RPMI8226 (cell line): ENCODE data around the gene ATP13A2.

Source experiments
- DNase-seq: peaks from one replicate; pipeline ENCODE4 v3.0.0-alpha.2; 2015

The ATP13A2 gene

DNA sequence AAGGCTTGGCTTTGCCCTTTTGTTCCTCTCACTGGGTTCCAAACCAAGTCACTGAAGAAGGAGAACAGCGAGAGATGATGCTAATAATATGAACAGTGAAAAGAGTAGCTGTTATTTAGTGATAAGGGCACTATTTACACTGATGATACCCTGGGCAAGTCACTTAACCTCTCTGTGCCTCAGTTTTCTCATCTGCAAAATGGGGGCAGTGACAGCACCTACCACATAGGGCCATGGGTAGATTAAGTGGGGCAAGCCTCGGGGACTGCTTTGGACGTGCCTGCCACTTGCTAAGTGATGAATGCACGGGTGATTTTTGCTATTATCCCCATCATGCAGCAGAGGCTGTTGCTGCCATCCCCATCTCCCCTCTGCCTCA lies 9.2 kb downstream of the ATP13A2 start:
- no peak for DNase-seq

DNA sequence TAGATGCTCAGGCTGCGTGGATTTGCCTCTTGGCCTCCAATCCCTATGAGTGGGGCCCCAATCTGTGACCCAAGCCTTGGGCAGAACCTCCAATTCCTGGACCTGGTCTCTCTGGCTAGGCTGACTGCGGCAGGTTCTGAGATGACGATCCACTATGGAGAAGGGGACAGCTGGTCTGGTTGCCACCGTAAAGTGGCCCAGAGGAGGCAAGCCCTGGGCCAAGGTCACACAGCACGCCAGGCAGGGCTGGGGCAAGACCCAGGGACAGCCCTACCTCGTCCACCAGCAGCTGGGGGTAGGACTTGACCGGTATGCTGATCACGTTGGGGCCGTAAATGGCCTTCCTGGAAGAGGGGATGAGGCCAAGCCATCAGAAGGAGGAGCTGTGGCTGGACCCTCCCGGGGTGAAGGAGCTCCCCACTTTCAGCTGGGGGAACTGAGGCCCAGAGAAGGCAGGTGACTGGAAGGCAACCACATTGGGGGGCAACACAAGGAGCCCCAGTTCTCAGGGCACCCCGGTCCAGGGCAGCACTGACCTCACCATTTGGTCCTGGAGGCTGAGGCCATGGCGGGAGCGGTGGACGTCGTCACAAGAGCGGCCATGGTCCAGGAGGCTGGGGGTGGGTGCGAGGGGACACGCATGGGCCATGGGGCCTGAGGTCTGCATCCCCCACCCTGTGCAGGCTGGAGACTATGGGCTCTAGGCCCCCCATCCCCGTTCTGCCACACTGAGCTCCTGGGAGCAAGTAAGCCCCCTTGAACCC lies 9.8 kb downstream of the ATP13A2 start:
- DNase-seq: no peak

DNA sequence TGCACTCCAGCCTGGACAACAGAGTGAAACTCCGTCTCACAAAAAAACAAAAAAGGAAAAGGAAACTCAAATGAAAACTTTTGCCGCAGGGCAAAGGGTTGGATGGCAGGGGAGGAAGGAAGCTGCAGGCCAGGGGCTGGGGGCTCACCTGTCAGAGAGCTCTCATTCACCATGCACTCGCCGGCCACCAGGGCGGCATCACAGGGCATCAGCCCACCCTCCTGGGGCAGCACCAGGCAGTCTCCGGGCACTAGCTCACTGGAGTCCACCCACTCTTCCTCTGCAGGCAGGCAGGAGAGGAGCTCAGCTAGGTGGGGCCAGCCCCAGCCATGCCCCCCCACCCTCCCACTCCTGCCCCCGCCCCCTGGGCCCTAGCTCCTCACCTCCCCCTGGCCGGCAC lies 11.9 kb downstream of the ATP13A2 start:
- DNase-seq: no peak

DNA sequence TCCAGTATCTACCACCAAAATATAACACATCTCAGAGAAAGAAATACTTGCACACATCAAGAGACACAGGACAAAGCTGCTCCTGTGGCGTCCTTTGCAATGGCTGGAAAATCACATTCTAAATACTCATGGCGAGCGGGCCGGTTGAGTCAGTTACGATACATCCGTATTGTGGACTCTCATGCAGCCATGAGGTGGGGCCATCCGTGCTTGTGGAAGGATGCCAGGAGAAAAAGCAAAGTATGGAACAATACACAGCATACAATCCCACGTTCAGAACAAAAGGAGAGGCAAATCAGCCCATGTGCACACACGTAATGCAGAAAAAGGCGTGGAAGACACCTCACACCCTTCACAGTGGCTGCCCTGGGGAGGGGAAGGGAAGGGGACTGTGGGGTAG lies 13.1 kb downstream of the ATP13A2 start:
- DNase-seq: no peak

DNA sequence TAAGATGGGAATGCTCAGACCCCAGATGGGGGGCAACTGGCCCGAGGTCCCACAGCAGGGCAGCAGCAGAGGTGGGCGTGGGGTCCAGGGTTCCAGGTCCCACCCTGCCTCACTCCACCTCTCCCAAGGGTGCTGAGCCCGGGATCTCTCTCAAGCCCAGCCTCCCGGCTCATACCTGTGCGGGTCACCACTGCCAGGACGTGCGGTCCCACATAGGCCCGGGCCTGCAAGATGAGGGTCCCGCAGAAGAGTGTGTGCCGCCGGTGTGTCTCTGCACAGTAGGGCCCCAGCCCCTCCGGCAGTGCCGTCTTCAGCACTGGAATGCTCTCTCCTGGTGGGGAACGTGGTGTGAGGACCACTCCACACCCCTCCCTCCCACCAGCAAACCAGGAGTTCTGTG lies 14.9 kb downstream of the ATP13A2 start:
- no peak for DNase-seq

DNA sequence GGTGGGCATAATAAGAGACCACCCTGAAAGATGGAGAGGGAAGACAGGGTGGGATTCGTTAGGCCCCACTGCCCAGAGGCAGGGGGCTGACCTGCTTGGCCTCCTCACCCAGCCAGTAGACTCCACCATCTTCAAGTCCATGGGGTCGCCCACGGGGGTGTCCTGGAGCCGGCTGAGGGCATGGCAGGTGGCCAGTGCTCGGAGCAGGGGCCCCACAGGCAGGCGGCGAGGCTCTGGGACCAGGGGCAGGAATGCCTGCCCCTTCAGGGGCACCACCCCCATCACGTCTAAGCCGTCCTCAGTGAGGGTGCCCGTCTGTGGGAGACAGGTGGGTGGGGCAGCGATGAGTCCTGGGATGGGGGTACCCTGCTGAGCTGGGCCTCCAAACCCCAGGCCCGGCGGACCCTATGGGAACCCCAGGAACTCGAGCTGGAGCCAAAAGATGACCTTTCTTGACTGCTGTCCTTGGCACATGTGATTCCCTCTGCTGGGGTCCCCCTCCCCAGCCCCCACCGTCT lies 18.1 kb downstream of the ATP13A2 start:
- no peak for DNase-seq

DNA sequence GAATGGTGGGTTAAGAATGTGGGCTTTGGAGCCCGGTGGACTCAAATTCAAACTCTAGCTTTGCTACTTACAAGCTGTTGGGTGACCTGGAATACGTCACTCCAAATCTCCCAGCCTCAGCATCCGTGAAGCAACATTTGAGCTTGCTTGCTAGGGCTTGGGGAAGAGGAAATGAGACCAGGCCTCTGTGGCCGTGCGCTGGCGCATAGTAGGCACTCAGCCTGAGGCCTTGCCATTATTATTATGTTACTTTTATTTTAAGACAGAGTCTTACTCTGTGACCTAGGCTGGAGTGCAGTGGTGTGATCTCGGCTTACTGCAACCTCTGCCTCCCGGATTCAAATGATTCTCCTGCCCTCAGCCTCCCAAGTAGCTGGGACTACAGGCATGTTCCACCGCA lies 19.1 kb downstream of the ATP13A2 start:
- no peak for DNase-seq

DNA sequence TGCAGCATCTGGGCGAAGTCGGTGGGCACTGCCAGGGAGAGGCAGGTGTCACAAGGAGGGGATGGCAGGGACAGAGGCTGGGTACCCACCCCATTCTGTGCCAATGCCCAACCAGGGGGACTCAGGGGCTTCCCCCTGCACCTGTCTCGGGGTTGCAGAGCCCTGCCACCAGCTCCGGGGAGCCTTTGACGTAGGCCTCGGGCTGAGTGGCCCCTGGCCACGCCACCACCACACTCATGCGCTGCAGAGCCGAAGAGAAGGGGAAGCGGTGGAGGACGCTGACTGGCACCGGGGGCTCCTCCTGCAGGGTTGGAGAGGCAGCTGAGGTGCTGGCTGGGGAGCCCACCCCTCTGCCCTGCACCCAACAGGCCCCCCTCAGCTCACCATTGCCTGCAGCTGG lies 19.6 kb downstream of the ATP13A2 start:
- no peak for DNase-seq

DNA sequence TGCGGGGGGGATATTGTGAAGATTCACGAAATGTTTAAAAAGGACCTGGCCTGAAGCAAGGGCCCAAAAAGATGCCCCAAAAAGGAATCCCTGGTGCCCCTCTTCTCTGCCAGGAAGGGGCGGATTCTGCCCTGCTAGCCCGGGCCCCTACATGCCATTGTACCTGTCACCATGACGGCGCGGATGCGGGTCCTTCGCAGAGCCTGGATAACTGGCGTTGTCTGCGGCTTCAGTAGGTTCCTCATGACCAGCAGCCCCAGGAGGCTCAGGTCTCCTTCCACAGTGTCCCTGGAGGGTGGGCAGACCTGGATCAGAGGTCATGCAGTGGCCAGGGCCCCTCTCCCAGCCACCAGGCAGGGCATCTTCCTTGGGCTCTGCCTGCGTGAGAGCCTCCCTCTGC lies 20.2 kb downstream of the ATP13A2 start:
- no peak for DNase-seq

DNA sequence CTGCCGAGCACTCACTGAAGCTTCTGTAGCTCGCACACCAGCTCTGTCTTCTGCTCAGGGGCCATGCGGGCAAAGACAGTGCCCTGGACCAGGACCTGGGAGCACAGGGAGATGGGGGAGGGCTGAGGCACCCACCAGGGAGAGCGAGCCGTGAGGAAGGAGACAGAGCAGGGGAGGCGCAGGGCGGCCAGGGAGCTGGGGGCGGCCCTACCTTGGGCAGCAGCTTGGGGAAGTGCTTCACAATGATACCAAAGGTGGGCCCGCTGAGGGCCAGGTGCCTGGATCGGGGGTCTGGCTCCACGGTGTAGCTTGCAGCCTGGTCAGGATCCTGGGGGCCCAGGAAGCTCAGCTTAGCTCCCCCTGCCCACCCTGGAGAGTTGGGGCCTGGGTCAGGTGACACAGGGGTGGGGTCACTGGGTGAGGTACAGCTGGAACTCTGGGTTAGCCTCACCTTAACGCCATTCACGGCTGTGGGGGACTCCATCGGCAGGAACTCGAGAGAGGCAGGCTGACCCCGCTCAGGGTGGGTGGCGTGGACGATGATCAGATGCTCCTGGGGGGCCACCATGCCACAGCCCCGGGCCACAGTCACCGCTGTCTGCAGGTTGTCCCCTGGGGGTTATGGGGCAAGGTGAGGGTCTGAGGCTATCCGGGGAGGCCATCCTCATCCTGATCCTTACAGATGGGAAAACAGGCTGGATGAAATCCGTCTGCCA lies 21.9 kb downstream of the ATP13A2 start:
- DNase-seq: no peak

DNA sequence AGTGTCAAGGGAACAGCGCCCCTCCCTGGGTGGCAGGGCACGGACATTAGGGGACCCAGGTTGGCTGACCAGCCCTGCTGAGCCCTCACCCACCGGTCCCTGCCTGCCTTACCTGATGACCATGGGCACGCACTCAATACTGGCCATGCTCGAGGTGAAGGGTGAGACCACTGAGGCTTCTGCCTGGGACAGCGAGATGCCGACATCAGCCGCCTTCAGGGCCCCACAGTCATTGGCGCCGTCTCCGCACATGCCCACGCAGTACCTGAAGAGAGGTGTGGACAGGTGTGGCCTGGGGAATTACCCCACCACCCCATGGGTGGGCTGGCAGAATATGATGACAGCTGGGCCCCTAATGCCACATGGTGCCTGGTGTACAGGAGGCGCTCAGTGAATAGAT lies 23.5 kb downstream of the ATP13A2 start:
- no peak for DNase-seq

DNA sequence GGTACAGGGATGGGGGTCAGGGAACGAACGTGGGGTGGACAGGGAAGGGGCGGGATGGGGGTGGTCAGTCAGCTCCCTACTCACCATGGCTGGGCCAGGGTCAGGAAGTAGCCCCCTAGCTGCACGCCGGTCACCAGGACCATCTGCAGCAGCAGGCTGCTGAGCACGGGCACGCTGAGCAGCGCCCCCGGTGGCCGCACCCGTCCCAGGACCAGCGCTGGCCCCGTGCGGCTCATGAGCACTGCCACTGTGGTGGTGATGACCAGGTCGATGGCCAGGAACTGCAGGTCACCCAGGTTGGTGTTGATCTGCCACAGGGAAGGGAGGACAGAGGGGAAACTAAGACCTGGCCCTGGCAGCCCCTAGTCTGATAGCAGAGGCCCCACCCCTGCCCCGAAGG lies 24.8 kb downstream of the ATP13A2 start:
- no peak for DNase-seq

DNA sequence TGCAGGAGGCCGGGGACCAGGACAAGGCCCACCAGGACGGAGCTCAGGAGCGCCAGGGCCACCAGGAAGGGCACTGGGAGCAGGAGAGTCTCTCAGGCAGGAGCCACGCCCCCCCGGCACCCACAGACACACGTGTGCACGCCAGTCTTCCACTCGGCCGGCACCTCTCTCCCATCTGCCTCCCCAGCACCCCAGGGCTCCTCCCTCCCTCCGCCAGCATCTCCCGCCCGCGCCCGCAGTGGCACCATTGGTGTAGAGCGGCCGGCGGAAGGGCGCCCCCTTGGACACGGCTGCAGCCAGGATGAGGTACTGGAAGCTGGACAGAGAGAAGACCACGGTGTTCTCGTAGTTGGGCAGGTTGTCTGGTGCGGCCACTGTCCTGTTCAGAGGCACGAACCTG lies 25.2 kb downstream of the ATP13A2 start:
- no peak for DNase-seq

DNA sequence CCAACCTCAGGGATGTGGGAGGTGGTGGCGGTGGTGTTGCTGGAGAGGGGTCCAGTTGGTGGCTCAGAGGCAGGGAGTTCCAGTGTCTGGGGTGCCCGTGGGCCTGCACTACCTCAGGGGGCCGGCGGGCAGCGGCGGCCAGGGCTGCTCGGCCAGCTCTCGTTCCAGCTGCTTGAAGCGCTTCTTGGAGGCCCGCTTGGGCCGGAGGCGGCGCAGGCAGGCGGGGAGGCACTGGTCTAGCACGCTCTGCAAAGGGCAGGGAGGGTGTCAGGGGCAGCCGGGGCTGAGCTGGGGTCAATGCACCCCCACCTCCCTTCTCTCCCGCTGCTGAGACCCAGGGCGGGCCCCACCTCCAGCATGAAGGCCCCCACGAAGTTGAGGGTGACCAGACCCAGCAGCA lies 25.6 kb downstream of the ATP13A2 start:
- no peak for DNase-seq

DNA sequence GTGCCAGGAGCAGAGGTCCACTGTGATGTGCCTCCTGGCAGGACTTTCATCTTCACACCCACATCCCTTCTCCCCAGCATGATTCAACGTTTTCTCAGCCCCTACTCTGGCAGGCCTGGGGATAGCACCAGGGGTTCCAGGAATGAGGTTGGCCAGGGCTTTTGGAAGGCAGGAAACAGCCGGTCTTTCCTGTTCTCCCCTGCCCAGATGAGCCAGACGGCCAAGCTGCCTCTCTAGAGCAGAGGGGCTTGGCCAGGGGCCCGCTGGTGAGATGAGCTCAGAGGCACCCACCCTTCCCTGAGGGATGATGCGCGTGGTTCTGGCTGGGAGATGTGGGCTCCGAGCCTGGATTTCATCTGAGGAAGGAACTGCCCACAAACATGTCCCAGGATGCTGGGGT lies 27.0 kb downstream of the ATP13A2 start:
- DNase-seq: no peak

DNA sequence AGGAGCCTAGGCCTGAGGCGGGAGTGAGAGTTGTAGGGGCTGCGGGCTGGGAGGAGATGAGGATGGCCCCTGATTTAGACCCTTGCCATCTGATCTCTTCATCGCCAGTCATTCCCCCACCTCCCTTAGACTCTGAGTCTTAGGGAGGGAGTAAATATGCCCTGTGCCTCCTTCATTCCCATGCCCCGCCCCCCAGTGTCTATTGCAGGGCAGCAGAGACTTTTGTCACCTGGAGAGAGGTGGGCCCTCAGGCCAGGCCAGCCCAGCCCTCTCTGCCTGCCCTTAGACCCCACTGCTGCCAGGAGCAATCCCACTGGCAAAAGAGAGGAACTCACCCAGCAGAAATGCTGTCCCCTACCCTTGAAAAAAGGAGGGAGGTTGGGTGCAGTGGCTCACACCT lies 28.1 kb downstream of the ATP13A2 start:
- DNase-seq: no peak

DNA sequence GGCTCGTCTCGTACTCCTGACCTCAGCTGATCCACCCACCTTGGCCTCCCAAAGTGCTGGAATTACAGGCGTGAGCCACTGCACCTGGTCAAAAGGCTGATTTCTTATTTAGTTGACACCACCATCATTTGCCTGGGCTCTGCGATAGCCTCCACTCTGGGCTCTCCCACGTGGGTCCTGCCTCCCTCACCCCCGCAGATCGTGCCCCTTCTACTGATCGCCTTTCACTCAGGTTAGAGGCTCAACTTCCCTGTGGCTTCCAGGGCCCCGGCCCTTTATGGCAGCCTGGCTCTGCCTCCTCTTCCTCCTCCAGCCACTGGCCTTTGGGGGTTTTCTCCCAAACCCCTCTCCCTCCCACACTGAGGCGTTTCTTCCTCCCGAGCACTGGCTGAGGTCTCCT lies 28.8 kb downstream of the ATP13A2 start:
- DNase-seq: no peak

DNA sequence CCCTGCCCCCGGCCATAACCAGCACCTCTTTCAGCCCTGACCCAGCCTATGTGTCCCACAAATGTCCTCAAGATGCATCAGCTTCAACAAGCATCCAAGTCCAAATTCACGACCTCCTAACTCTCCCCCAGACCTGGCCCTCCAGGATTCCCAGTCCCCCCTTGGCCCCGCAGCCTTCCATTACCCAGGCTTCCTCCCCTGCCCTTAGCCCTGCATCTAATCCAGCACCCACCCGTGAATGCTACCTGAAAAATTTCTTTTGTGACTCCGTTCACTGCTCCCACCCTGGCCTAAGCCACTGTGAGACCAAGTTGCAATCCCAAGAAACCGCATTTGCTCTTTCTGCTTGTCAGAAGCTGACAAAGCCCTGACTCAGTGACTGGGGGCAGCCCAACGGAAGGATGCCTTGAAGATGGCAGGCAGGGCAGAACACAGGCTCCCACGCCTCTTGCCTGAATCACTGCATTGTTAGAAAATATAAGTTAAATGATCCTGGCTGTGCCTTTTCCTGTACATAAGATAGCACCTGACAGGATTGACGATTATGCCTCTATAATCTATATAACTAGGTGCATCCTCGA lies 30.4 kb downstream of the ATP13A2 start:
- DNase-seq: no peak

DNA sequence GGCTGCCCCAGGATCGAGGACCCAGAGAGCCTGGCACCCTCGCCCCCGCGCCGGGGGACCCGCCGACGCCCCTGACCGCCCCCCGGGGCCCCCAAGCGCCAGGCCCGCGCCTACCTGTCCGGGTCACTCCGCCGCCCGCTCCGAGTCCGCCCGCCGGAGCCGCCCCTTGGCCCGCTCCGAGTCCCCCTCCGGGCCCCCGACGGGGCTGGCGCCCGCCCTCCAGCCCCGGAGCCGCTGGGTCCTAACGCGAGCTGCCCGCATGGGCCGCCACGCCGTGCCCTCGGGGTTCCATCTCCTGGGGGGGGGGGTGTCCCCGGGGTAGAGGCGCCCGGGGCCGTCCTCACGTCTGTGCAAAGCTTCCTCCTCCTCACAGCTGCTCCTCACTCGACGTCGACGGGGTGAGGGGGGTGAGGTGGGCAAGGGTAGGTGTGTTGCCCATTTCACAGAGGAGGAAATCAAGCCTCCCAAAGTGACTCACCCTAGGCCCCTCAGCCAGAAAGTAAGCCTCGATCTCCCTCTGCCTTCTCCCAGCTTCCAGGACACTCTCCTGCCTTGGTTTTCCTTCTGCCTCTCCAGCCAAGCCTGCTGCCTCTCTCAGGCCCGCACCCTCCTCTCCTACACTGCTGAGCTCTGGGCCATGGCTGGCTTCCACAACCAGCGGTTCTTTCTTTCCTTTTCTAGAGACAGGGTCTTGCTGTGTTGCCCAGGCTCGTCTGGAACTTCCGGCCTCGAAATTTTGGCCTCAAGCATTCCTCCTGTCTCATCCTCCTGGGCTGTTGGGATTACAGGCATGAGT lies 31.1 kb downstream of the ATP13A2 start, which contains the start of gene MFAP2:
MFAP2 (minus strand) TSS at position 148 of the 796 bp plus-strand sequence. CDS start 2,347 bp downstream, outside the sequence.
- DNase-seq: peak; percentile 35

DNA sequence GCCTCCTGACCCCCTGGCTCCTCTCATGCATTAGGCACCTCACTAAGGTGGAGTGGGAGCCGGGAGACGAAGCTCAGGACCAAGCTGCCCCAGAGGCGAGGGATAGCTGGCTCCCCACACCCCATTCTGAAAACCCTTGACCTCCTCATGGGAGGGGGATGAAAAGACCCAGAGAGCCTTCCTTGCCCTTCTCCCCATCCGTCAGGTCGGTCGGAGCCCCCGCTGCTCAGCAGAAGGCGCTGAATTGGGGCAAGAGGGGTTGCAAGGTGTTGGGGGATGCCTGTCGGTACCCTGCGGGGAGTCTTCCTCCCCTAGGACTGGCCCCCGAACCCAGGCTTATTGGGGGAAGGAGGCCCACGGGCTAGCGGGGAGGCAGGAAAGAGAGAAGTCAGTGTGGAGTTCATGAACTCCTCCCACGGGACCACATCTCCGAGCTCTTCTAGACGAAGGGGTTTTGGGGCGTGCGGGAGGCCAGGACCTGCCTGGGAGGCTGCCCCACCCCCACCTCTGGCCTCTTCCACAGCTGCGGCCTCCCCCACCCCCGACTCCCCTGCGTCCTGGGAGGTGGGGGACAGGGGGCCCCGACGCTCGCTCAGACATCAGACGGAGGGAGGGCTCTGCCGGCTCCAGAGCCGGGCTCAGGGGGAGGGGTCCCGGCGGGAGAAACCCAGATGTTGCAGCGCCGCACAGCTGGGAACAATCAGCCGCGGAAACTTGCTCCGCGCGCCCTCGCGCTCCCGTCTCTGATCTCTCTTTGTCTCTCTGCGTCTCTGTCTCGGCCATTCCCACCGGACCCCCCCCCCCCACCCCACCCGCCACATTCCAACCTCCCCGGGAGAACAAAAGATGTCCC lies 32.0 kb downstream of the ATP13A2 start:
- no peak for DNase-seq

DNA sequence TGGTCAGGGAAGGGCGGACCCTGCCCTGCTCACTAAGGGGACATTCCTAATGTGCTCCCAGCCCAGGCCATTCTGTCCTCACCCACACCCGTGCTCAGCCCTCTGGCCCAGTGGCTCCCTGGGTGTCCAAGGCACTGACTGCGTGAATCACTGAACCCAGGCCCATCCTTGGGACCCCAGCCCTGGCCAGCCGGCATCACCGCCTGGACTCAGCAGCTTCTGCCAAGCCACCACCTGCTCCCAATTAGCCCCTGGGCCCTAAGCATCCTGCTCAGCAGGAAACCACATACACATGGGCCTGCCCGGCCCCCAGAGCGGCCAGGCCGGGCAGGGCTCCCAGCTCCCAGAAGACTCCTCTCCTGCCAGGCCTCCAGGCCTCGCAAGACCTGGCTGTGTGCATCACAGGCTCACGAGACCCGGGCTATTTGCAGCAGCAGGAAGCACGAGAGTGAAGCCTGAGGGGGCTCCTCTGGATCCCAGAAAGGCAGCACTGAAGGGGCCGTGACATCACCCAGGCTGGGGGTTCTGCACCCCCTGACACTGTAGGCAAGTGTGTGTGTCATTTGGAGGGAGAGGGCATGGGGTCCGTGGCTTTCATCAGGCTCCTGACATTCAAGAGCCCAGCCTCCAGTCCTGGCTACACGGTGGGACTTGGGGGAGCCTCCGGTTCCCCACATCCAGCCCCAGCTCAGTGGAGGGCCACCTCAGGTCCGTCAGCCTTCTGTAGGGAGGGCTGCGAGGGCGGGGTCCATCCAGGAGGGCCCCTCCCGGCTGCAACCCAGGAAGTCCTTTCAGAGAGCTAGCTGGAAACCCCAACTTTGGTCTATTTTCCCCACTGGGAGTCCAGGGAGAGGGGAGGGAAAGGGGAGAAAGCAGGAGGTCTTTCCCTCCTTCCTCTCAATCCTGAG lies 32.9 kb downstream of the ATP13A2 start:
- DNase-seq: no peak
